Activated CD4-positive, alpha-beta T cell treated with anti-CD3 and anti-CD28 coated beads, Interleukin-10, Interleukin-2, amounts not matched to agents 100 ng/mL and 50 ng/mL, durations not matched to agents 16 hours and 8 hours (primary cell): ENCODE data around the gene GABRB1.
A peak's percentile ranks its signal among the peaks of the same experiment; 100 is the strongest.

ENCODE experiments used
- DNase-seq: peaks from one replicate; pipeline ENCODE4 v3.0.0-alpha.2; 2020

GABRB1 gene

GRCh38 chr4:47413521-47413920, 382.2 kb downstream of the GABRB1 start:
- no peak for DNase-seq

GRCh38 chr4:47415719-47416118, 384.4 kb downstream of the GABRB1 start:
- no peak for DNase-seq

GRCh38 chr4:47418147-47418546, 386.8 kb downstream of the GABRB1 start:
- DNase-seq: no peak

GRCh38 chr4:47419296-47419695, 387.9 kb downstream of the GABRB1 start:
- DNase-seq: no peak

GRCh38 chr4:47425628-47426027, 394.3 kb downstream of the GABRB1 start:
- DNase-seq: no peak

- no peak for DNase-seq
These were observed 396.6 kb downstream of the GABRB1 start for GRCh38 chr4:47427935-47428334.

- DNase-seq: no peak
These were observed 401.4 kb downstream of the GABRB1 start for GRCh38 chr4:47432749-47433148.

- DNase-seq: no peak
These were observed 403.6 kb downstream of the GABRB1 start for GRCh38 chr4:47434931-47435330.

GRCh38 chr4:47442980-47443379, 411.6 kb downstream of the GABRB1 start:
- no peak for DNase-seq

- DNase-seq: no peak
These were observed 412.7 kb downstream of the GABRB1 start for GRCh38 chr4:47444031-47444430.

- DNase-seq: no peak
These were observed 420.3 kb downstream of the GABRB1 start for GRCh38 chr4:47451657-47452056.

GRCh38 chr4:47462799-47463234, 431.4 kb downstream of the GABRB1 start:
- DNase-seq: peak; percentile 3

GRCh38 chr4:47463235-47463956, 432.0 kb downstream of the GABRB1 start, which contains the start of gene COMMD8:
COMMD8 (minus strand) TSS chr4:47463702; CDS start chr4:47463651, 51 bp downstream.
- DNase-seq: peak; percentile 97

- no peak for DNase-seq
These were observed 433.6 kb downstream of the GABRB1 start for GRCh38 chr4:47465004-47465403.

GRCh38 chr4:47466056-47466785, 434.9 kb downstream of the GABRB1 start:
- no peak for DNase-seq

- no peak for DNase-seq
These were observed 437.5 kb downstream of the GABRB1 start for GRCh38 chr4:47468706-47469365.

- no peak for DNase-seq
These were observed 438.6 kb downstream of the GABRB1 start for GRCh38 chr4:47469951-47470350.

GRCh38 chr4:47471064-47471463, 439.7 kb downstream of the GABRB1 start:
- DNase-seq: no peak

GRCh38 chr4:47471591-47471990, 440.2 kb downstream of the GABRB1 start:
- no peak for DNase-seq

- no peak for DNase-seq
These were observed 441.9 kb downstream of the GABRB1 start for GRCh38 chr4:47473141-47473750.

- no peak for DNase-seq
These were observed 443.4 kb downstream of the GABRB1 start for GRCh38 chr4:47474799-47475198.

GRCh38 chr4:47475411-47475810, 444.0 kb downstream of the GABRB1 start:
- DNase-seq: no peak
